Heart left ventricle (tissue), 16 donors: ENCODE results near the gene LGSN. TPM values are rescaled to one million over a fixed set of nuclear protein-coding genes. Genes with fewer than 3 reads are reported as not detected.

Experiments
- ATAC-seq, 4 donors: fragments of 200-7000 bp; cut with Tn5 transposase; one replicate each; pipeline ENCODE4 v1.9.1; 2020 to 2022; ENCODE audit warnings: moderate library complexity in 4 of 4, mild to moderate bottlenecking in 3 of 4, moderate number of reproducible peaks in 1 of 4
- DNase-seq, 5 donors: peaks; one replicate each; pipeline ENCODE4 v3.0.0-alpha.2; 2020
- H3K27ac ChIP-seq, 12 donors: fragments of 200-600 bp; sonication (generic) in 4 of 12; one replicate each; pipeline versions ENCODE4 v1.5.0 to v1.8.0; 2016 to 2022; ENCODE audit warnings: mild to moderate bottlenecking in 2 of 12
- H3K27me3 ChIP-seq, 9 donors: fragments of 200-600 bp; sonication (generic) in 2 of 9; one replicate each; pipeline versions ENCODE4 v1.5.1 to v1.8.0; 2016 to 2022; ENCODE audit warnings: mild to moderate bottlenecking in 3 of 9
- H3K36me3 ChIP-seq, 9 donors: fragments of 200-600 bp; sonication (generic) in 2 of 9; one replicate each; pipeline versions ENCODE4 v1.5.0 to v1.8.0; 2018 to 2022; ENCODE audit warnings: mild to moderate bottlenecking in 2 of 9
- H3K4me1 ChIP-seq, 12 donors: fragments of 200-600 bp; sonication (generic) in 4 of 12; one replicate each; pipeline versions ENCODE4 v1.5.0 to v1.8.0; 2016 to 2022; ENCODE audit warnings: mild to moderate bottlenecking in 3 of 12
- H3K4me3 ChIP-seq, 12 donors: fragments of 200-600 bp; sonication (generic) in 4 of 12; one replicate each; pipeline versions ENCODE4 v1.5.0 to v1.8.0; 2017 to 2022; ENCODE audit warnings: mild to moderate bottlenecking in 9 of 12, moderate library complexity in 4 of 12
- H3K9me3 ChIP-seq, 12 donors: fragments of 200-600 bp; sonication (generic) in 4 of 12; one replicate each; pipeline versions ENCODE4 v1.5.0 to v1.8.0; 2016 to 2022; ENCODE audit warnings: mild to moderate bottlenecking in 1 of 12
- CTCF ChIP-seq, 12 donors: fragments of 200-600 bp; sonication (generic) in 4 of 12; IDR thresholded peaks; one replicate each; pipeline versions ENCODE4 v1.5.0 to v1.8.0; 2018 to 2022; ENCODE audit warnings: antibody characterized with exemption in 12 of 12, mild to moderate bottlenecking in 5 of 12
- POLR2A ChIP-seq, 2 donors: fragments of 450-650 bp; IDR thresholded peaks; one replicate each; pipeline ENCODE4 v1.6.1; 2017; ENCODE audit warnings: antibody characterized with exemption in 2 of 2, mild to moderate bottlenecking in 2 of 2, moderate library complexity in 2 of 2
- WGBS, 4 donors: extraction: QIAGEN DNeasy Blood & Tissue Kit in 2 of 4; methylation state at CpG; one replicate each; pipeline versions ENCODE4 v1.1.5 to v1.1.7; 2013 to 2018; 5-methylcytosine and 5-hydroxymethylcytosine counted together
- intact Hi-C, 10 donors: fragments of 100-400 bp; cut with DNase I; formaldehyde crosslinking; loops; one replicate each; pipeline versions ENCODE4 v1.11.1 to v1.14.2; 2022
- polyA plus RNA-seq, 2 donors: library from polyadenylated mRNA; stranded (reverse); fragments of 200-250 nt; gene quantifications; one replicate each; pipeline ENCODE4 v1.2.3, GENCODE V29; 2013
- total RNA-seq, 9 donors: library from RNA; depleted of rRNA in 2 of 9; stranded (reverse); fragments of >200 nt in 2 of 9; fragmentation: NEBNext Ultra II Directional in 3 of 9; extraction: Animal tissue kit (Norgen Biotek cat#: 25700) in 3 of 9; gene quantifications; one replicate each; pipeline versions ENCODE4 v1.1.0 to v1.2.4, GENCODE V29; 2016 to 2023
- donor health status: ischemic (EF 13 %, LVEDD 7.1; RV severe dilation, severe dysfunction).
- donor health status: healthy with polysubstance abuse.
- donor health status: DM: no; HTN: yes; CAD: no.
- donor health status: DM: no; HTN: no; CAD: no.
- donor health status: ischemic (EF 25% LVEDD 6.9; RV normal size, moderate dysfunction).
- donor health status: ischemic (EF 25% LVEDD 5.7; RV mildly dilated, moderate dysfunction).
- donor health status: healthy.
- donor health status: DM: yes; HTN: yes; CAD: no.
- donor health status: ischemic (EF 35%, LVEDD 5.7; RV mildly dilated, moderate dysfunction).
- donor health status: nonischemic (EF 11% LVEDD 7.7; RV severe dilation, severe dysfunction).
- donor health status: DM: yes; HTN: yes; CAD: no.
- donor health status: PGD.
- donor health status: ischemic (EF 29% LVEDD 5.4; RV normal size, mild dysfunction).
- donor health status: nonischemic (EF 23%, LVEDD 6.1; RV moderate dilation, normal function).

The LGSN gene
- total and polyA plus RNA-seq, 11 donors, result not detected

- DNase-seq (no peak), ATAC-seq (no peak)
- H3K9me3 ChIP-seq, result no peaks in the 10 kb centered on the region
- peak overlapping the region in 3 of 12 donors; percentile 9 to 84 (median 17) for H3K27ac ChIP-seq
- intact Hi-C loops, result loop anchor here (2.0 to 10.0 kb wide), 10 partner anchors 219 to 414 kb away; partner anchors contain the start of genes LOC128125822 (in 4 of the 10) and PTP4A1 (in 4 of the 10)
- peak overlapping the region in 1 of 12 donors; percentile 23 for H3K4me3 ChIP-seq
- H3K27me3 ChIP-seq, result no peaks in the 10 kb centered on the region
- no peak for TF ChIP-seq POLR2A (IDR thresholded peaks at IDR 0.05)
- peak in 2 of 12 donors; percentile 3 to 6 for TF ChIP-seq CTCF (IDR thresholded peaks at IDR 0.05)
- H3K4me1 ChIP-seq, result peaks cover 0 to 13% (median 0%) of the 10 kb centered on the region in 12 donors
- H3K36me3 ChIP-seq, result no peaks in the 10 kb centered on the region
- 58 to 76% (median 71%) methylated on average over 1 of the region's 1 CpG for WGBS, 4 donors
Observed at GRCh38 chr6:63353286-63353630, 33.5 kb upstream of the LGSN start.

GRCh38 chr6:63352544-63353285 is 32.9 kb upstream of the LGSN start:
- intact Hi-C loops, result loop anchor here (2.0 to 10.0 kb wide), 10 partner anchors 220 to 415 kb away; partner anchors contain the start of genes LOC128125822 (in 4 of the 10) and PTP4A1 (in 4 of the 10)
- no peaks in the 10 kb centered on the region for H3K36me3 ChIP-seq
- peak overlapping the region in 3 of 12 donors; percentile 11 to 28 (median 23) for H3K4me3 ChIP-seq
- 35 to 49% (median 47%) methylated on average over 7 of the region's 7 CpGs for WGBS, 4 donors
- ATAC-seq (peak; percentile 51 to 88 (median 74)), DNase-seq (peak in 2 of 5 donors; percentile 15 to 31)
- H3K4me1 ChIP-seq, result peaks cover 0 to 13% (median 0%) of the 10 kb centered on the region in 12 donors
- no peaks in the 10 kb centered on the region for H3K27me3 ChIP-seq
- TF ChIP-seq CTCF (IDR thresholded peaks at IDR 0.05), result peak; percentile 27 to 65 (median 52)
- no peak for TF ChIP-seq POLR2A (IDR thresholded peaks at IDR 0.05)
- H3K9me3 ChIP-seq, result no peaks in the 10 kb centered on the region
- peak overlapping the region in 3 of 12 donors; percentile 9 to 84 (median 30) for H3K27ac ChIP-seq

- intact Hi-C loops, result loop anchor here (2.0 to 10.0 kb wide), 10 partner anchors 220 to 415 kb away; partner anchors contain the start of genes LOC128125822 (in 4 of the 10) and PTP4A1 (in 4 of the 10)
- peak in 1 of 4 donors; percentile 9 for ATAC-seq
- no peak for DNase-seq
- 57 to 74% (median 65%) methylated on average over 4 of the region's 4 CpGs for WGBS, 4 donors
- no peaks in the 10 kb centered on the region for H3K9me3 ChIP-seq
- peak overlapping the region in 2 of 12 donors; percentile 30 to 49 for H3K27ac ChIP-seq
- no peaks in the 10 kb centered on the region for H3K27me3 ChIP-seq
- H3K4me3 ChIP-seq, result no peak overlapping the region
- H3K36me3 ChIP-seq, result no peaks in the 10 kb centered on the region
- TF ChIP-seq CTCF (IDR thresholded peaks at IDR 0.05), result peak in 9 of 12 donors; percentile 8 to 50 (median 32)
- no peak for TF ChIP-seq POLR2A (IDR thresholded peaks at IDR 0.05)
- peaks cover 0 to 13% (median 0%) of the 10 kb centered on the region in 12 donors for H3K4me1 ChIP-seq
Observed at GRCh38 chr6:63352069-63352543, 32.3 kb upstream of the LGSN start.

- Histone ChIP-seq H3K4me1 (peaks cover 0 to 13% (median 0%) of the 10 kb centered on the region in 12 donors), H3K27ac (no peak overlapping the region), H3K27me3 (no peaks in the 10 kb centered on the region), H3K9me3 (no peaks in the 10 kb centered on the region), H3K4me3 (no peak overlapping the region), H3K36me3 (no peaks in the 10 kb centered on the region)
- intact Hi-C loops, result loop anchor here in 1 of 10 donors (2.0 kb wide), 1 partner anchor 249 kb away; no protein-coding TSS in a partner anchor
- DNase-seq (no peak), ATAC-seq (no peak)
- no peak for TF ChIP-seq CTCF (IDR thresholded peaks at IDR 0.05)
- TF ChIP-seq POLR2A (IDR thresholded peaks at IDR 0.05), result no peak
- WGBS, 4 donors, result 26 to 39% (median 35%) methylated on average over 3 of the region's 3 CpGs
Observed at GRCh38 chr6:63349401-63349800, 29.6 kb upstream of the LGSN start.
